ENCODE measurements around the gene METTL22.

GRCh38 chr16:8575399-8575798 lies 46.1 kb upstream of the METTL22 start:
- TF ChIP-seq CTCF (IDR thresholded peaks at IDR 0.05), result no peak
- no peak for TF ChIP-seq POLR2A (IDR thresholded peaks at IDR 0.05)
- no peak for TF ChIP-seq POLR2AphosphoS5 (IDR thresholded peaks at IDR 0.05)

Measured in prostate gland (tissue), 2 donors.